ENCODE data around the gene DNAJA4. TPM values are rescaled to one million over a fixed set of nuclear protein-coding genes. Genes with fewer than 3 reads are reported as not detected.

The DNAJA4 gene
- polyA plus RNA-seq, 1 of the 3 experiments (the other 2 are of a cell fraction), result 0.03 TPM

- Histone ChIP-seq H3K27me3 (ENCODE audit: insufficient read depth) (no peaks in the 10 kb centered on the region), H3K4me3 (ENCODE audit: low read depth in 2 of 2, low read length in 1 of 2) (no peak overlapping the region), H3K4me2 (no peak overlapping the region), H3F3A (replicated peaks; ENCODE audit: insufficient read depth) (no peaks in the 10 kb centered on the region), H4K20me1 (ENCODE audit: insufficient read depth) (no peaks in the 10 kb centered on the region), H2AFZ (ENCODE audit: low read depth) (no peak overlapping the region), H3K9ac (no peak overlapping the region), H3K27ac (ENCODE audit: low read depth in 2 of 2, low read length in 1 of 2) (no peak overlapping the region), H3K4me1 (ENCODE audit: control insufficient read depth in 1 of 2, insufficient read depth in 2 of 2, low read depth in 1 of 2, low read length in 1 of 2) (peaks cover 3 to 26% of the 10 kb centered on the region in 2 experiments; a peak in 2 of 4 replicates), H3K9me3 (no peaks in the 10 kb centered on the region), H3K9me2 (no peaks in the 10 kb centered on the region), H3K36me3 (replicated peaks in 1 of 2; ENCODE audit: control insufficient read depth in 1 of 2, insufficient read depth in 2 of 2, low read length in 1 of 2) (no peaks in the 10 kb centered on the region), H3K79me2 (ENCODE audit: insufficient read depth) (no peaks in the 10 kb centered on the region)
- 88% methylated on average over 5 of the region's 5 CpGs for WGBS (ENCODE audit: low lambda C conversion rate)
- no peak for DNase-seq
- POLR2A ChIA-PET, result no interaction called here
- CTCF ChIA-PET, result interaction anchor here (0.7 to 31.8 kb wide), 3 partner anchors 22 to 490 kb away, joined by 3 to 772 read pairs (median 3); no protein-coding TSS in a partner anchor
- no peak for TF ChIP-seq RCOR1 (IDR thresholded peaks at IDR 0.05; ENCODE audit: low read length)
- TF ChIP-seq FOXJ3 (CRISPR knock-in tag; IDR thresholded peaks at IDR 0.05), result no peak
- TF ChIP-seq TCF12 (IDR thresholded peaks at IDR 0.05), result no peak
- no peak for TF ChIP-seq MXI1 (IDR thresholded peaks at IDR 0.05; ENCODE audit: low read depth, low read length)
- no peak for TF ChIP-seq TAF1 (IDR thresholded peaks at IDR 0.05; ENCODE audit: borderline replicate concordance, low read depth, low read length)
- TF ChIP-seq SMC3 (IDR thresholded peaks at IDR 0.05; ENCODE audit: low read depth, low read length), result no peak
- no peak for TF ChIP-seq YY1 (IDR thresholded peaks at IDR 0.05; ENCODE audit: low read depth)
- TF ChIP-seq GABPA (IDR thresholded peaks at IDR 0.05; ENCODE audit: low read depth), result no peak
- no peak for TF ChIP-seq NRF1 (IDR thresholded peaks at IDR 0.05; ENCODE audit: low read depth, low read length)
- TF ChIP-seq RAD21 (IDR thresholded peaks at IDR 0.05; ENCODE audit: low read length), result no peak
- TF ChIP-seq MAX (IDR thresholded peaks at IDR 0.05; ENCODE audit: low read depth), result no peak
- TF ChIP-seq RFX5 (IDR thresholded peaks at IDR 0.05; ENCODE audit: low read length), result no peak
- no peak for TF ChIP-seq CTCF (IDR thresholded peaks at IDR 0.05)
- TF ChIP-seq POLR2AphosphoS5 (IDR thresholded peaks at IDR 0.05; ENCODE audit: low read depth, low read length), result no peak
- TF ChIP-seq REST (IDR thresholded peaks at IDR 0.05; ENCODE audit: low read depth, low read length), result no peak
- TF ChIP-seq JUND (IDR thresholded peaks at IDR 0.05), result no peak
- TF ChIP-seq EP300 (IDR thresholded peaks at IDR 0.05; ENCODE audit: borderline replicate concordance in 1 of 2, low read depth in 1 of 2, low read length in 1 of 2), result no peak
Observed at GRCh38 chr15:78324144-78324543, 59.8 kb downstream of the DNAJA4 start.
